ENCODE results near the gene PPP1R3D. TPM values are rescaled to one million over a fixed set of nuclear protein-coding genes. Genes with fewer than 3 reads are reported as not detected.

PPP1R3D gene
- total and polyA plus RNA-seq, 12 donors: 4.0 to 14.3 (median 9.6) TPM

DNA sequence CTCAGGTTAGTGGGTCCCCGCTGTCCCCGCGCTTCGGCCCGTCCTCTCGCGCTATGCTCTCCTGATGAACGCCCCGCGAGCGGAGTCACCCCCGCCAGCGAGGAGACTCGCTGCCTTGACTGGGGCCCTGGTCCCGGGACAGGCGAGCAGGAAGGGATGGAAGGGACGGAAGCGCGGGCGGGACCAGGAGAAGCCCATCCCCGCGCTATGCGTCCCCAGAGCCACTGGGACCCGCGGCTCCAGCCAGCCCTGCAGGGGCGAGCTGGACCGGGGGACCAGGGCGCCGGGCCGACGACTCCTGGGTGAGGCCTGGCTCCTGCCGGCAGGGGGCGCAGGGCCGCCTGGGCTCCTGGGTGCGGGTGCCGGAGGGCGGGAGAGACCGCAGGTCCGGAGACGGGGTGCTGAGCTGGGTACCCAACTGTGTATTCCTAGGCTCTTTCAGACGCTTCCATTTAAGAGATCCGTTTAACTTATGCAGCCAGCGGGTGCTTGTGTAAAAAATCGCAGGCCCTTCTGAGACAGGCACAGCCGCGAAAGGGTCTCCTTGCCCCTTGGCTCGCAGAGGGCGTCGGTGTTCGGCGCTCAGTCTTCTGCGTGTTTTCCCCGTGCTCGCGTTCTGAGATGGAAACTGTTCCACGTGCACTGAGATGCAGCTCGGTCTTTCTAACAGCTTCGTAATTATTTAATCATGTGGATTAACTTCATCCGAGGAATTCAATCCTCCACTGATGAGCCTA, 6.1 kb downstream of the PPP1R3D start:
- intact Hi-C loops (cut with DNase I): loop anchor here in 1 of 10 donors (10.0 kb wide), 1 partner anchor 149 kb away; no protein-coding TSS in a partner anchor
- TF ChIP-seq, protein P1, sequence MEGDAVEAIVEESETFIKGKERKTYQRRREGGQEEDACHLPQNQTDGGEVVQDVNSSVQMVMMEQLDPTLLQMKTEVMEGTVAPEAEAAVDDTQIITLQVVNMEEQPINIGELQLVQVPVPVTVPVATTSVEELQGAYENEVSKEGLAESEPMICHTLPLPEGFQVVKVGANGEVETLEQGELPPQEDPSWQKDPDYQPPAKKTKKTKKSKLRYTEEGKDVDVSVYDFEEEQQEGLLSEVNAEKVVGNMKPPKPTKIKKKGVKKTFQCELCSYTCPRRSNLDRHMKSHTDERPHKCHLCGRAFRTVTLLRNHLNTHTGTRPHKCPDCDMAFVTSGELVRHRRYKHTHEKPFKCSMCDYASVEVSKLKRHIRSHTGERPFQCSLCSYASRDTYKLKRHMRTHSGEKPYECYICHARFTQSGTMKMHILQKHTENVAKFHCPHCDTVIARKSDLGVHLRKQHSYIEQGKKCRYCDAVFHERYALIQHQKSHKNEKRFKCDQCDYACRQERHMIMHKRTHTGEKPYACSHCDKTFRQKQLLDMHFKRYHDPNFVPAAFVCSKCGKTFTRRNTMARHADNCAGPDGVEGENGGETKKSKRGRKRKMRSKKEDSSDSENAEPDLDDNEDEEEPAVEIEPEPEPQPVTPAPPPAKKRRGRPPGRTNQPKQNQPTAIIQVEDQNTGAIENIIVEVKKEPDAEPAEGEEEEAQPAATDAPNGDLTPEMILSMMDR (IDR thresholded peaks at IDR 0.05): peak; percentile 91 to 99 (median 97)
- no peaks in the 10 kb centered on the region for H3K9me3 ChIP-seq
- WGBS, 2 donors: 1 to 2% methylated on average over 59 of the region's 59 CpGs
- DNase-seq (peak; percentile 80 to 86), ATAC-seq (peak; percentile 90 to 94 (median 91))
- H3K4me1 ChIP-seq: peaks cover 3 to 50% (median 39%) of the 10 kb centered on the region in 9 donors
- peaks cover 0 to 6% (median 0%) of the 10 kb centered on the region in 9 donors for H3K36me3 ChIP-seq
- H3K27ac ChIP-seq: peak overlapping the region; percentile 5 to 90 (median 83)
- no peaks in the 10 kb centered on the region for H3K27me3 ChIP-seq
- H3K4me3 ChIP-seq: peak overlapping the region; percentile 62 to 97 (median 77)

DNA sequence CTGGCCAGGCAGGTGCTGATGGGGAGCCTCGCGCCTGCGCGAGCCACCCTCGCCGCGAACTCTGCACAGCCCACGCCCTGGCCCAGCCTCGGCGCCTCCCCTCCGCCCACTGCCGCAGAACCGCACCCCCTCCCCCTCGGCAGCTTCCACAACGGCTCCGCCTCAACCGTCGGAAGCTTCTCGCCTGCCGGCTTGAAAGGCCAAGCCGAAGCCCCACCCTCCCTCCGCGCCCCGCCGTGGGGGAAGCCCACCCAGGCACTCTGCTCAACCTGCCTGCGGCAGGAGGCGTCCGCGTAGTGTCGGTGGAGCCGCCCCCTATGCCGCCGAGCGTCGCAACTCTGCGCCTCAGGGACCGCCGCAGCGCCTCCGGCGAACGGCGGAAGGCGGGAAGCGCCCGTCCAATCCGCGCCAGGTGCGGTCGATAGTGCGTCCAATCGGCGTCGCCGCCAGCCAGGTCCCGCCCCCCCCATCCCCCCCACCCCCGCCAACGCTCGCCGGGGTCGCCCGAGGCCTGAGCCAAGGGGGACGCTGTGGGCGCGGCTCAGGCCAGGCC, 6.7 kb downstream of the PPP1R3D start, which contains the start of gene SYCP2:
SYCP2 (minus strand) TSS at position 342 of the 553 bp plus-strand sequence. CDS start 11,224 bp downstream, outside the sequence.
- TF ChIP-seq, protein P1 (IDR thresholded peaks at IDR 0.05): no peak
- Histone ChIP-seq H3K36me3 (peaks cover 0 to 6% (median 0%) of the 10 kb centered on the region in 9 donors), H3K27ac (peak within 1 kb of the TSS; percentile 5 to 90 (median 83)), H3K4me3 (peak within 1 kb of the TSS; percentile 62 to 97 (median 77)), H3K9me3 (no peaks in the 10 kb centered on the region), H3K4me1 (peaks cover 1 to 44% (median 33%) of the 10 kb centered on the region in 9 donors), H3K27me3 (no peaks in the 10 kb centered on the region)
- peak; percentile 77 to 88 (median 82) for ATAC-seq
- intact Hi-C loops (cut with DNase I): loop anchor here in 1 of 10 donors (10.0 kb wide), 1 partner anchor 149 kb away; no protein-coding TSS in a partner anchor
- peak; percentile 50 to 76 for DNase-seq
- 17 to 26% methylated on average over 54 to 65 of the region's 65 CpGs for WGBS, 2 donors

DNA sequence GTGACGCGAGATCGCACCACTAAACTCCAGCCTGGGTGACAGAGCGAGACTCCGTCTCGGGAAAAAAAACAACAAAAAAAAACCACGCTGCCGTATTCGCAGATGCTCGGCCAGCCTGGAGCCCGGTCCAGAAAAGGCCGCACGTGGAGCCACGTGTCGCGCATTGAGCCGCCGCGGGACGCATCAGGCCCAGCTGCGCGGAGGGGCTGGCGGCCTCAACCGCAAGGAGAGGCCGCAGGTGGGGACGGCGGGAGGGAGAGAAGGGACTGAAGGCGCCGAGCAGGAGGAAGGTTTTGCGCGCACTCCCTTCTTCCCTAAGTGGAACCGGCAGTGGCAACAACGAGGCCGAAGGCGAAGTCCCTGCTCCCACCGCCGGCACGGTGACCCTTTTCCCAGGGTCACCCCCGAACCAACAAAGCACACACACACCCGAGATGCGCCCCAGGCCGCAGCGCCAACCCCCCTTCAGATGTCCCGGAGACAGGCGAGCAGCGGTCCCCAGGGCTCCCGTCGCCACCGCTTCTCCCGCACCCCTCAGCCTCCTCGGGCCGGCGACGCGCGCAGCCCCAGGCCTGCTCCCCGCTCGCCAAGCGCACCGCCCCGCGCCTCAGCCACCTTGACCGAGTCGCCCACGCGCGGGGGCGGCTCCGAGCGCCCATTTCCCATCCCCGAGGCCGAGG, 7.3 kb downstream of the PPP1R3D start:
- 81 to 84% methylated on average over 71 to 72 of the region's 72 CpGs for WGBS, 2 donors
- ATAC-seq (no peak), DNase-seq (peak in 1 of 2 donors; percentile 10)
- TF ChIP-seq, protein P1 (IDR thresholded peaks at IDR 0.05): no peak
- Histone ChIP-seq H3K4me3 (peak overlapping the region in 9 of 10 donors; percentile 62 to 97 (median 77)), H3K36me3 (peaks cover 0 to 6% (median 0%) of the 10 kb centered on the region in 9 donors), H3K27me3 (no peaks in the 10 kb centered on the region), H3K27ac (peak overlapping the region in 3 of 10 donors; percentile 82 to 88 (median 84)), H3K9me3 (no peaks in the 10 kb centered on the region), H3K4me1 (peaks cover 0 to 37% (median 27%) of the 10 kb centered on the region in 9 donors)
- intact Hi-C loops (cut with DNase I): loop anchor here in 1 of 10 donors (10.0 kb wide), 1 partner anchor 148 kb away; no protein-coding TSS in a partner anchor

Data from heart right ventricle (tissue), 16 donors.